Mucosa of rectum (tissue), 2 donors: ENCODE measurements around the gene OR2T3.
"Not testable (repeated sequence)": the region's sequence is repeated elsewhere in the genome, so short reads cannot be mapped to it uniquely, and the experiment has no call there.

Experiments
- H3K27ac ChIP-seq, 2 donors: one replicate each; pipeline ENCODE4 v1.7.0; 2013; ENCODE audit warnings: inconsistent platforms in 2 of 2, low read depth in 2 of 2, low read length in 2 of 2
- H3K27me3 ChIP-seq, 2 donors: one replicate each; pipeline ENCODE4 v1.7.0; 2013; ENCODE audit warnings: low read length in 2 of 2; ENCODE audit not compliant: control insufficient read depth in 2 of 2, insufficient read depth in 2 of 2
- H3K36me3 ChIP-seq, 2 donors: one replicate each; pipeline ENCODE4 v1.7.0; 2013; ENCODE audit warnings: low read length in 2 of 2; ENCODE audit not compliant: control insufficient read depth in 2 of 2, insufficient read depth in 2 of 2
- H3K4me1 ChIP-seq, 2 donors: one replicate each; pipeline ENCODE4 v1.7.0; 2013; ENCODE audit warnings: low read length in 2 of 2, mild to moderate bottlenecking in 1 of 2; ENCODE audit not compliant: control insufficient read depth in 2 of 2, insufficient read depth in 2 of 2
- H3K4me3 ChIP-seq, 2 donors: one replicate each; pipeline ENCODE4 v1.7.0; 2013; ENCODE audit warnings: low read length in 2 of 2
- H3K9ac ChIP-seq, 2 donors: one replicate each; pipeline ENCODE4 v1.7.0; 2013; ENCODE audit warnings: low read length in 2 of 2, low read depth in 1 of 2, mild to moderate bottlenecking in 1 of 2
- H3K9me3 ChIP-seq, 2 donors: one replicate each; pipeline ENCODE4 v1.7.0; 2013; ENCODE audit warnings: low read length in 2 of 2; ENCODE audit not compliant: control insufficient read depth in 2 of 2
- donor health status: healthy.
- donor health status: Normal muscosa, but diverticular disease.

OR2T3 gene

GRCh38 chr1:248471154-248471553 is 2.0 kb upstream of the OR2T3 start:
- no peak overlapping the region for H3K27ac ChIP-seq
- H3K27me3 ChIP-seq, result no peaks in the 10 kb centered on the region
- H3K36me3 ChIP-seq, result no peaks in the 10 kb centered on the region
- no peak overlapping the region for H3K9ac ChIP-seq
- no peaks in the 10 kb centered on the region for H3K4me1 ChIP-seq
- H3K9me3 ChIP-seq, result no peaks in the 10 kb centered on the region
- no peak overlapping the region for H3K4me3 ChIP-seq

DNA sequence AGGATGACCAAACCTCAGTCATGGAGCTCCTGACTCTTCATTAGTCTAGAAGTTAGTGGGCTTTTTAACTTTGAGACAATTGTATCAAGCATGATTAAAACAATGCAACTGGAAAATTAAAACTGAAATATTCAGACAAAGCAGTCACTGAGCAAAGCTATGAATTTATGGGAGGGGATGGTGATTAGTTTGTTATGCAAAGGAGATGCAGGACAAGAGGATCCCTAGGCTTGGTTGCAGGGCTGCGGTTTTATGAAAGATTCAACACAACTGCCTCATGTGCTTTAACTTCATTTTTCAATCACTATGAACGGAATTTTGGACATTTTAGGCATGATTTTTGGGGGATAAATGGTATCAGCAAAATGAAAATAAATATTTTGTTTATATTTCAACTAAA is 1.0 kb upstream of the OR2T3 start:
- H3K4me1 ChIP-seq, H3K27me3 ChIP-seq, H3K27ac ChIP-seq, H3K36me3 ChIP-seq, H3K4me3 ChIP-seq, H3K9me3 ChIP-seq, H3K9ac ChIP-seq: not testable (repeated sequence)

- not testable (repeated sequence) for H3K9me3 ChIP-seq, H3K27ac ChIP-seq, H3K9ac ChIP-seq, H3K4me1 ChIP-seq, H3K4me3 ChIP-seq, H3K36me3 ChIP-seq, H3K27me3 ChIP-seq
Observed at GRCh38 chr1:248475660-248476059, 2.5 kb downstream of the OR2T3 start.

DNA sequence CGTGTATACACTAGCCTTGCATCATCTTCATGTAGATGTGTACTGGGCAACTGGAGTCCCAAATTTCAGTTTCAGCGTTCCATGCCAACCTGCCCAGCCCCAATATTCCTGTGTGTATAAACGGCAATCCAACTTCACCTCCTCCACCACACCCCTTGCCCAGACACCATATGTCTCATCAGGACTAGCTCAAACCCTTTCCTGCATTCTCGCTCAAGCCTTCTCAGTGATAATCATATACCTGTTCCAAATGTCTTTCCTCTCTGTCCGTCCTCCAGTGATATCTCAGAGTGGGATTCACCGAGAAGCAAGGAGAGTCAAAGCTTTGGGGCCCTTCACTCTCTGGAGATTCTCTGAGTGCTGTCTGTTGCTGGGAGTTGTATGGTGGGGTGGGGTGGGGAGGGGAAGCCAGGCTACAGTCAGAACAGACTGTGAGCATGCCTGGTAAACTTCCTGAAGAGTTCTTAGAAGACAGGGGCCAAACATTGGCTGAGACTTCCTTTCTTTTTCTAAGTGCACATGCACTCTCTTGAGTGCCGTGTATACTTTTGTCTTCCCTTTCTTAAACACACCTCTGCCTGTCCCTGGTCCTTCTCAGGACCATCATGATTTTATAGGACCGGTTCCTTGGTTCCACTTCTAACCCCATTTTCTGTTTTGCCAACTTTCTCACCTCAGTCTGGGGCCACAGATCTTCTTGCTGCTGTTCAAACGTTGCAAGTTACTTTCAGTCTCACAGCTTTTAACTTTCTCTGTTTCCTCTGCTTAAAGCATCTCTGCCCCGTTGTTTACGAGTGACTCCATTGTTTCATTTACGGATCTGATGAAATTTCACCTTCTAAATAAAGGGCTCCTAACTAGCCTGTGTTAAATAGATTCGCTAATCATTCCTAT is 8.8 kb downstream of the OR2T3 start:
- not testable (repeated sequence) for H3K4me3 ChIP-seq, H3K9me3 ChIP-seq, H3K4me1 ChIP-seq, H3K27ac ChIP-seq, H3K27me3 ChIP-seq, H3K36me3 ChIP-seq, H3K9ac ChIP-seq

DNA sequence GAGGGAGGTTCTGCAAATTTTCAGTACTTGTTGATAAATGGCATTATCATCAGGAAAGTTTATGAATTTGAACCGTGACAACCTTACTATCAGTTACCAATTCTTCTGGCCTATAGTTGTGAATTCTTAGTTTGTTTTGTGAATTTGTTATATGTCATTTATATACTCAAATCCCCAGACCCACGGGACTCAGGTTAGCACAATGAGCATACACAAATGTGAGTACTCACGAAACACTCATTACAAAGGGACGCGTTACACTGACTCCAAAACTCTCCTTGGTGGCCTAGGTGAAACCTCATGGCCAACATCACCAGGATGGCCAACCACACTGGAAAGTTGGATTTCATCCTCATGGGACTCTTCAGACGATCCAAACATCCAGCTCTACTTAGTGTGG is 15.1 kb downstream of the OR2T3 start, which contains the start of gene OR2T5:
TSS of gene OR2T5 (plus strand) at position 301 of the 400 bp plus-strand sequence. CDS start at position 301, 0 bp downstream.
- H3K4me3 ChIP-seq, H3K36me3 ChIP-seq, H3K9ac ChIP-seq, H3K27ac ChIP-seq, H3K4me1 ChIP-seq, H3K27me3 ChIP-seq, H3K9me3 ChIP-seq: not testable (repeated sequence)

DNA sequence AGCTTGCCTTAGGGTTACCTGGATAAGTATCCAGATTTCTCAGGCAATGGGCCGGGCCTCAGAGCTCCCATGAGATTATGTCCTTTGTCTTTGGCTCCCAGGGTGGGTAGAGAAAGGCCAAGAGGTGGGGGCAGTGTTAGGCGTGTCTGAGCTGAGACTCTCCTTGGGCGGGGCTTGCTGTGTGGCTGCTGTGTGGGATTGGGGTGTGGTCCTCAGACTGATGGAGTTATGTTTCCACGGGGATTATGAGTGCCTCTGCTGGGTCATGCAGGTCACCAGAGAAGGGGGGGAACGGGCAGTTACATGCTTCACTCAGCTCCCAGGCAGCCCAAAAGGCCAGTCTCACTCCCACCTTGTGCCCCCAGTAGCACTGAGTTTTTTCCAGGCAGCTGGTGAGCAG is 23.5 kb downstream of the OR2T3 start:
- H3K27ac ChIP-seq, H3K9ac ChIP-seq, H3K36me3 ChIP-seq, H3K9me3 ChIP-seq, H3K27me3 ChIP-seq, H3K4me1 ChIP-seq, H3K4me3 ChIP-seq: not testable (repeated sequence)

GRCh38 chr1:248500305-248501035 is 27.3 kb downstream of the OR2T3 start:
- H3K4me3 ChIP-seq, H3K4me1 ChIP-seq, H3K36me3 ChIP-seq, H3K9ac ChIP-seq, H3K27me3 ChIP-seq, H3K27ac ChIP-seq, H3K9me3 ChIP-seq: not testable (repeated sequence)

- H3K27me3 ChIP-seq, H3K4me1 ChIP-seq, H3K36me3 ChIP-seq, H3K4me3 ChIP-seq, H3K27ac ChIP-seq, H3K9me3 ChIP-seq, H3K9ac ChIP-seq: not testable (repeated sequence)
Observed at GRCh38 chr1:248507773-248508172, 34.6 kb downstream of the OR2T3 start, which contains the start of gene OR2G6. Gene OR2G6, plus strand, starts transcription at chr1:248508073. Its CDS starts 13,574 bp downstream, at chr1:248521647.

DNA sequence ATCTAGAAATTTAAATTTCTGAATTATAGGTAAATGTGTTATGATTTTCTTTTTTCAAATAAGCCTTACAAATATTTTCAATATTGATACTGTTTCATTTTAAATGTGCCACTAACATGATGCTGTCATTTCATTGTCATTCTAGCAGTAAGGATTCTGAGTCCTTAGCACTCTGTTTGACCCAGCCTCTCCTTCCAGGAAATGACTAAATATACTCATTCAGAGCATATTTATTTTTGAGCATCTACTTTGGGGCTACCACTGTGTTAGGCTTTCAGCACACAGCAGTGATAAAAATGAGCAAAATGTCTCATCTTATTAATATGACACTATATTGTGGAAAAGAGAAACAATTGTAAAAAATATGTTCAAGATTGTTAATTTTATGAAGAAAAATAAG is 37.1 kb downstream of the OR2T3 start:
- not testable (repeated sequence) for H3K36me3 ChIP-seq, H3K27ac ChIP-seq, H3K4me3 ChIP-seq, H3K9me3 ChIP-seq, H3K27me3 ChIP-seq, H3K4me1 ChIP-seq, H3K9ac ChIP-seq

- H3K9me3 ChIP-seq, result no peaks in the 10 kb centered on the region
- no peak overlapping the region for H3K9ac ChIP-seq
- no peak overlapping the region for H3K27ac ChIP-seq
- no peak overlapping the region for H3K4me3 ChIP-seq
- no peaks in the 10 kb centered on the region for H3K36me3 ChIP-seq
- H3K4me1 ChIP-seq, result no peaks in the 10 kb centered on the region
- H3K27me3 ChIP-seq, result no peaks in the 10 kb centered on the region
Observed at GRCh38 chr1:248521856-248522255, 48.7 kb downstream of the OR2T3 start.
